WTC11 (cell line): ENCODE measurements around the gene KIF20B. TPM values are rescaled to one million over a fixed set of nuclear protein-coding genes. Genes with fewer than 3 reads are reported as not detected.
A peak's percentile ranks its signal among the peaks of the same experiment; 100 is the strongest.

Experiments
- ATAC-seq: fragments of 200-7000 bp; cut with Tn5 transposase; 2 replicates; pipeline ENCODE4 v1.10.0; 2021; ENCODE audit warnings: mild to moderate bottlenecking, moderate library complexity
- CTCF ChIA-PET: fragments of 300-600 bp; sonication (Branson Sonifier 250); formaldehyde crosslinking; loops from one replicate; lab custom pipeline; 2021; ENCODE audit warnings: antibody characterized with exemption; lab: Charles Lee
- POLR2A ChIA-PET: fragments of 350-600 bp; sonication (Branson Sonifier 250); formaldehyde crosslinking; loops from one replicate; lab custom pipeline; 2021; ENCODE audit warnings: antibody characterized with exemption; lab: Charles Lee
- DNase-seq: peaks from one replicate; pipeline ENCODE4 v3.0.0; 2021; ENCODE audit warnings: low spot score
- H3K27ac Mint-ChIP-seq: 2 replicates; pipeline ENCODE4 v1.8.0; 2021; ENCODE audit warnings: mixed read lengths
- H3K27me3 Mint-ChIP-seq: 2 replicates; pipeline ENCODE4 v1.8.0; 2021; ENCODE audit warnings: low read depth, mild to moderate bottlenecking, moderate library complexity, mixed read lengths
- H3K36me3 Mint-ChIP-seq: 2 replicates; pipeline ENCODE4 v1.8.0; 2021; ENCODE audit warnings: mixed read lengths
- H3K4me1 Mint-ChIP-seq: 2 replicates; pipeline ENCODE4 v1.8.0; 2022; ENCODE audit warnings: mixed read lengths
- H3K4me3 Mint-ChIP-seq: 2 replicates; pipeline ENCODE4 v1.8.0; 2021; ENCODE audit warnings: mild to moderate bottlenecking, moderate library complexity, mixed read lengths
- H3K9me3 Mint-ChIP-seq: 2 replicates; pipeline ENCODE4 v1.8.0; 2021; ENCODE audit warnings: mixed read lengths
- CREM ChIP-seq: sonication (generic); formaldehyde crosslinking; IDR thresholded peaks from 2 replicates; pipeline ENCODE4 v1.8.1; 2022; ENCODE audit warnings: mild to moderate bottlenecking, missing genetic modification reagents, moderate library complexity
- CTCF ChIP-seq: fragments of 200-600 bp; IDR thresholded peaks from 2 replicates; pipeline ENCODE4 v1.8.0; 2022; ENCODE audit warnings: antibody characterized with exemption
- EMX1 ChIP-seq: fragments of 250-450 bp; sonication (Bioruptor Pico); IDR thresholded peaks from 2 replicates; pipeline ENCODE4 v1.8.0; 2021; ENCODE audit warnings: mild to moderate bottlenecking
- ETV6 ChIP-seq: sonication (generic); formaldehyde crosslinking; IDR thresholded peaks from 2 replicates; pipeline ENCODE4 v1.8.1; 2022; ENCODE audit warnings: mild to moderate bottlenecking, missing genetic modification reagents
- GABPB1 ChIP-seq: sonication (generic); formaldehyde crosslinking; IDR thresholded peaks from 2 replicates; pipeline ENCODE4 v1.8.1; 2023; ENCODE audit warnings: mild to moderate bottlenecking, missing genetic modification reagents
- IRF1 ChIP-seq: sonication (generic); formaldehyde crosslinking; IDR thresholded peaks from 2 replicates; pipeline ENCODE4 v1.8.0; 2023; ENCODE audit warnings: missing genetic modification reagents
- IRF2 ChIP-seq: sonication (generic); formaldehyde crosslinking; IDR thresholded peaks from 2 replicates; pipeline ENCODE4 v1.8.0; 2022; ENCODE audit warnings: low read depth, missing genetic modification reagents, borderline replicate concordance
- MXD4 ChIP-seq: fragments of 250-450 bp; sonication (Bioruptor Pico); IDR thresholded peaks from 2 replicates; pipeline ENCODE4 v1.8.0; 2021; ENCODE audit warnings: mild to moderate bottlenecking, moderate library complexity, borderline replicate concordance
- OVOL2 ChIP-seq: fragments of 250-450 bp; sonication (Bioruptor Pico); IDR thresholded peaks from 2 replicates; pipeline ENCODE4 v1.9.0; 2021; ENCODE audit warnings: mild to moderate bottlenecking, borderline replicate concordance
- PRDM15 ChIP-seq: sonication (generic); formaldehyde crosslinking; IDR thresholded peaks from 2 replicates; pipeline ENCODE4 v1.8.0; 2022; ENCODE audit warnings: missing genetic modification reagents
- RORB ChIP-seq: fragments of 250-450 bp; sonication (Bioruptor Pico); IDR thresholded peaks from 2 replicates; pipeline ENCODE4 v1.9.0; 2021; ENCODE audit warnings: mild to moderate bottlenecking
- SMAD4 ChIP-seq: sonication (generic); formaldehyde crosslinking; IDR thresholded peaks from 2 replicates; pipeline ENCODE4 v1.8.0; 2022; ENCODE audit warnings: mild to moderate bottlenecking, missing genetic modification reagents
- USF2 ChIP-seq: sonication (generic); formaldehyde crosslinking; IDR thresholded peaks from 2 replicates; pipeline ENCODE4 v1.8.1; 2023; ENCODE audit warnings: mild to moderate bottlenecking, missing genetic modification reagents, moderate library complexity
- ZNF121 ChIP-seq: sonication (generic); formaldehyde crosslinking; IDR thresholded peaks from 2 replicates; pipeline ENCODE4 v1.8.0; 2023; ENCODE audit warnings: missing genetic modification reagents
- ZNF138 ChIP-seq: sonication (generic); formaldehyde crosslinking; conservative IDR thresholded peaks from 2 replicates; pipeline ENCODE4 v1.8.1; 2022; ENCODE audit warnings: mild to moderate bottlenecking, moderate library complexity, missing genetic modification reagents
- total RNA-seq: library from RNA; stranded (reverse); gene quantifications from 3 replicates; pipeline ENCODE4 v1.2.3, GENCODE V29; 2021
- TF ChIP-seq, protein P1 (sequence below): sonication (generic); formaldehyde crosslinking; IDR thresholded peaks from 2 replicates; pipeline ENCODE4 v1.8.0; 2022; ENCODE audit warnings: mild to moderate bottlenecking, missing genetic modification reagents
- TF ChIP-seq, protein P2 (sequence below): sonication (generic); formaldehyde crosslinking; IDR thresholded peaks from 2 replicates; pipeline ENCODE4 v1.8.0; 2022; ENCODE audit warnings: mild to moderate bottlenecking, missing genetic modification reagents
- TF ChIP-seq, protein P3 (sequence below): fragments of 250-450 bp; sonication (Bioruptor Pico); IDR thresholded peaks from 2 replicates; pipeline ENCODE4 v1.9.0; 2021; ENCODE audit warnings: moderate library complexity, mild to moderate bottlenecking, inconsistent platforms, borderline replicate concordance
- TF ChIP-seq, protein P4 (sequence below): sonication (generic); formaldehyde crosslinking; IDR thresholded peaks from 2 replicates; pipeline ENCODE4 v1.8.1; 2022; ENCODE audit warnings: mild to moderate bottlenecking, missing genetic modification reagents, moderate library complexity, borderline replicate concordance

The KIF20B gene
- total RNA-seq, 1 experiment from 2014 or later = 70.2 TPM

GRCh38 chr10:89701242-89702120 is at the start of gene KIF20B (continued):
- TF ChIP-seq, protein P1, sequence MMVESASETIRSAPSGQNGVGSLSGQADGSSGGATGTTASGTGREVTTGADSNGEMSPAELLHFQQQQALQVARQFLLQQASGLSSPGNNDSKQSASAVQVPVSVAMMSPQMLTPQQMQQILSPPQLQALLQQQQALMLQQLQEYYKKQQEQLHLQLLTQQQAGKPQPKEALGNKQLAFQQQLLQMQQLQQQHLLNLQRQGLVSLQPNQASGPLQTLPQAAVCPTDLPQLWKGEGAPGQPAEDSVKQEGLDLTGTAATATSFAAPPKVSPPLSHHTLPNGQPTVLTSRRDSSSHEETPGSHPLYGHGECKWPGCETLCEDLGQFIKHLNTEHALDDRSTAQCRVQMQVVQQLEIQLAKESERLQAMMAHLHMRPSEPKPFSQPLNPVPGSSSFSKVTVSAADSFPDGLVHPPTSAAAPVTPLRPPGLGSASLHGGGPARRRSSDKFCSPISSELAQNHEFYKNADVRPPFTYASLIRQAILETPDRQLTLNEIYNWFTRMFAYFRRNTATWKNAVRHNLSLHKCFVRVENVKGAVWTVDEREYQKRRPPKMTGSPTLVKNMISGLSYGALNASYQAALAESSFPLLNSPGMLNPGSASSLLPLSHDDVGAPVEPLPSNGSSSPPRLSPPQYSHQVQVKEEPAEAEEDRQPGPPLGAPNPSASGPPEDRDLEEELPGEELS (CRISPR knock-in tag) = peak; percentile 65
- peak; percentile 96 for TF ChIP-seq ZNF121
- no peak for TF ChIP-seq EMX1
- TF ChIP-seq, protein P2, sequence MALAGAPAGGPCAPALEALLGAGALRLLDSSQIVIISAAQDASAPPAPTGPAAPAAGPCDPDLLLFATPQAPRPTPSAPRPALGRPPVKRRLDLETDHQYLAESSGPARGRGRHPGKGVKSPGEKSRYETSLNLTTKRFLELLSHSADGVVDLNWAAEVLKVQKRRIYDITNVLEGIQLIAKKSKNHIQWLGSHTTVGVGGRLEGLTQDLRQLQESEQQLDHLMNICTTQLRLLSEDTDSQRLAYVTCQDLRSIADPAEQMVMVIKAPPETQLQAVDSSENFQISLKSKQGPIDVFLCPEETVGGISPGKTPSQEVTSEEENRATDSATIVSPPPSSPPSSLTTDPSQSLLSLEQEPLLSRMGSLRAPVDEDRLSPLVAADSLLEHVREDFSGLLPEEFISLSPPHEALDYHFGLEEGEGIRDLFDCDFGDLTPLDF = 0 out of 2 replicates have a peak, but pooled peaks have one; percentile 50
- TF ChIP-seq ETV6 (CRISPR knock-in tag) = peak; percentile 77; the same call in 1 of the 2 replicates
- no peak for TF ChIP-seq MXD4 (CRISPR knock-in tag)
- TF ChIP-seq, all 79 proteins: peak for 22

GRCh38 chr10:89651916-89652573 is 49.3 kb upstream of the KIF20B start:
- H3K4me1 Mint-ChIP-seq = peaks cover 31% of the 10 kb centered on the region

GRCh38 chr10:89652806-89653370 is 48.5 kb upstream of the KIF20B start:
- H3K27me3 Mint-ChIP-seq = no peaks in the 10 kb centered on the region
- H3K36me3 Mint-ChIP-seq = peaks cover 44% of the 10 kb centered on the region
- H3K9me3 Mint-ChIP-seq = peaks cover 41% of the 10 kb centered on the region
- H3K4me1 Mint-ChIP-seq = peaks cover 24% of the 10 kb centered on the region
- no peak for DNase-seq
- ChIA-PET POLR2A (no interaction called here), CTCF (no interaction called here)
- no peak overlapping the region for H3K4me3 Mint-ChIP-seq
- ATAC-seq = no peak
- H3K27ac Mint-ChIP-seq = no peak overlapping the region
- no peak for TF ChIP-seq SMAD4
- TF ChIP-seq RORB (CRISPR knock-in tag) = no peak
- no peak for TF ChIP-seq PRDM15
- no peak for TF ChIP-seq CTCF
- TF ChIP-seq GABPB1 (CRISPR knock-in tag) = no peak
- TF ChIP-seq, protein P3, sequence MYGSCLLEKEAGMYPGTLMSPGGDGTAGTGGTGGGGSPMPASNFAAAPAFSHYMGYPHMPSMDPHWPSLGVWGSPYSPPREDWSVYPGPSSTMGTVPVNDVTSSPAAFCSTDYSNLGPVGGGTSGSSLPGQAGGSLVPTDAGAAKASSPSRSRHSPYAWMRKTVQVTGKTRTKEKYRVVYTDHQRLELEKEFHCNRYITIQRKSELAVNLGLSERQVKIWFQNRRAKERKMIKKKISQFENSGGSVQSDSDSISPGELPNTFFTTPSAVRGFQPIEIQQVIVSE = no peak
- TF ChIP-seq, protein P4, sequence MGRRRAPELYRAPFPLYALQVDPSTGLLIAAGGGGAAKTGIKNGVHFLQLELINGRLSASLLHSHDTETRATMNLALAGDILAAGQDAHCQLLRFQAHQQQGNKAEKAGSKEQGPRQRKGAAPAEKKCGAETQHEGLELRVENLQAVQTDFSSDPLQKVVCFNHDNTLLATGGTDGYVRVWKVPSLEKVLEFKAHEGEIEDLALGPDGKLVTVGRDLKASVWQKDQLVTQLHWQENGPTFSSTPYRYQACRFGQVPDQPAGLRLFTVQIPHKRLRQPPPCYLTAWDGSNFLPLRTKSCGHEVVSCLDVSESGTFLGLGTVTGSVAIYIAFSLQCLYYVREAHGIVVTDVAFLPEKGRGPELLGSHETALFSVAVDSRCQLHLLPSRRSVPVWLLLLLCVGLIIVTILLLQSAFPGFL (CRISPR knock-in tag) = no peak
- no peak for TF ChIP-seq CREM (CRISPR knock-in tag)
- no peak for TF ChIP-seq USF2

More at GRCh38 chr10:89651916-89652573, 49.3 kb upstream of the KIF20B start:
- ATAC-seq (no peak), DNase-seq (no peak)
- no peaks in the 10 kb centered on the region for H3K27me3 Mint-ChIP-seq
- no peak overlapping the region for H3K4me3 Mint-ChIP-seq
- CTCF ChIA-PET = interaction anchor here (1.2 kb wide), 1 partner anchor 49 kb away, joined by 3 read pairs; the partner anchor contains the start of gene KIF20B
- peaks cover 41% of the 10 kb centered on the region for H3K36me3 Mint-ChIP-seq
- peaks cover 38% of the 10 kb centered on the region for H3K9me3 Mint-ChIP-seq
- POLR2A ChIA-PET = no interaction called here
- TF ChIP-seq OVOL2 (CRISPR knock-in tag) (no peak), IRF2 (CRISPR knock-in tag) (no peak), IRF1 (CRISPR knock-in tag) (no peak), ZNF138 (CRISPR knock-in tag) (no peak)
- H3K27ac Mint-ChIP-seq = 0 out of 2 replicates have a peak overlapping the region, but pooled peaks have one; percentile 38
